ENCODE data around the gene LPAR2.

GRCh38 chr19:19662871-19663255 is 34.8 kb upstream of the LPAR2 start:
- TF ChIP-seq POLR2AphosphoS5 (IDR thresholded peaks at IDR 0.05; ENCODE audit: low read depth, low read length) (no peak), TAF1 (IDR thresholded peaks at IDR 0.05; ENCODE audit: borderline replicate concordance, low read depth, low read length) (no peak)
